GM12878 (cell line): ENCODE measurements around the gene ANTKMT. TPM values are rescaled to one million over a fixed set of nuclear protein-coding genes. Genes with fewer than 3 reads are reported as not detected.

ENCODE experiments used
- ATAC-seq: fragments of 200-7000 bp; cut with Tn5 transposase; 3 replicates; pipeline ENCODE4 v1.9.1; 2020; ENCODE audit warnings: mild to moderate bottlenecking, moderate library complexity
- BruUV-seq: library from RNA; stranded (reverse); fragments of 400-500 nt; replicated peaks from 2 replicates; lab custom pipeline; 2021; lab: Mats Ljungman, UMichigan
- CTCF ChIA-PET: fragments of 300-600 bp; sonication (Branson Sonifier 250); formaldehyde crosslinking; extraction: SDS; loops from one replicate; lab custom pipeline; 2021; ENCODE audit warnings: inconsistent platforms; lab: Yijun Ruan, JAX
- POLR2A ChIA-PET: fragments of 350-600 bp; formaldehyde crosslinking; extraction: SDS; loops from one replicate; lab custom pipeline; 2021; ENCODE audit warnings: inconsistent platforms; lab: Charles Lee
- RAD21 ChIA-PET: fragments of 300-600 bp; sonication (Branson Sonifier 250); formaldehyde crosslinking; loops from one replicate; lab custom pipeline; 2023; ENCODE audit warnings: antibody characterized with exemption; ENCODE audit not compliant: unreplicated experiment; lab: Charles Lee
- SMC1A ChIA-PET: fragments of 300-600 bp; sonication (Branson Sonifier 250); formaldehyde crosslinking; loops from one replicate; lab custom pipeline; 2023; ENCODE audit not compliant: unreplicated experiment, uncharacterized antibody; lab: Charles Lee
- DNase-seq: peaks from one replicate; pipeline ENCODE4 v3.0.0-alpha.2; 2011; ENCODE audit warnings: low read depth, low spot score
- FAIRE-seq: peaks from 3 replicates; lab custom pipeline; 2011; peaks lifted over from hg19 to GRCh38; lab: Jason Lieb, UNC
- H2AFZ ChIP-seq: 2 replicates; pipeline ENCODE4 v1.6.0; 2011; ENCODE audit warnings: low read depth, low read length, control low read depth; ENCODE audit not compliant: control insufficient read depth
- H3K27ac ChIP-seq: 2 replicates; pipeline ENCODE4 v1.5.1; 2011; ENCODE audit warnings: control low read depth; ENCODE audit not compliant: control insufficient read depth, insufficient read depth
- H3K27me3 ChIP-seq, 2 experiments: replicated peaks in 1 of 2; 2 replicates each; pipeline versions ENCODE4 v1.6.0 to v1.6.1; 2011; ENCODE audit warnings: low read length in 1 of 2; ENCODE audit not compliant: control insufficient read depth in 2 of 2, insufficient read depth in 2 of 2
- H3K36me3 ChIP-seq, 2 experiments: 2 replicates each; pipeline ENCODE4 v1.5.1; 2011; ENCODE audit warnings: low read length in 1 of 2; ENCODE audit not compliant: control insufficient read depth in 2 of 2, insufficient read depth in 2 of 2
- H3K4me1 ChIP-seq: 2 replicates; pipeline ENCODE4 v1.6.1; 2011; ENCODE audit warnings: mild to moderate bottlenecking, low read length, moderate library complexity, mixed read lengths; ENCODE audit not compliant: control insufficient read depth, insufficient read depth
- H3K4me2 ChIP-seq: 2 replicates; pipeline ENCODE4 v1.6.0; 2011; ENCODE audit warnings: control low read depth; ENCODE audit not compliant: control insufficient read depth, insufficient read depth
- H3K4me3 ChIP-seq: fragments of 200-600 bp; sonication (generic); 2 replicates; pipeline ENCODE4 v1.5.1; 2016
- H3K79me2 ChIP-seq: 2 replicates; pipeline ENCODE4 v1.6.0; 2011; ENCODE audit warnings: low read length; ENCODE audit not compliant: control insufficient read depth, insufficient read depth
- H3K9ac ChIP-seq: 2 replicates; pipeline ENCODE4 v1.8.0; 2011; ENCODE audit warnings: low read length, control low read depth, mixed read lengths; ENCODE audit not compliant: control insufficient read depth, insufficient read depth
- H3K9me3 ChIP-seq: replicated peaks from 3 replicates; pipeline ENCODE4 v1.5.1; 2011; ENCODE audit warnings: mild to moderate bottlenecking, low read length; ENCODE audit not compliant: control insufficient read depth, insufficient read depth
- H4K20me1 ChIP-seq: 2 replicates; pipeline ENCODE4 v1.6.0; 2011; ENCODE audit not compliant: control insufficient read depth, insufficient read depth
- CBFB ChIP-seq: IDR thresholded peaks from 2 replicates; pipeline ENCODE4 v1.6.1; 2016; ENCODE audit warnings: antibody characterized with exemption, low read depth
- CEBPZ ChIP-seq: fragments of 150-350 bp; IDR thresholded peaks from 2 replicates; pipeline ENCODE4 v1.6.1; 2016; ENCODE audit warnings: low read depth, low read length
- CREB1 ChIP-seq: IDR thresholded peaks from 2 replicates; pipeline ENCODE4 v1.6.1; 2012; ENCODE audit warnings: low read depth, mild to moderate bottlenecking, inconsistent platforms
- ETV6 ChIP-seq, 2 experiments: fragments of 450-650 bp in 1 of 2; IDR thresholded peaks in 1 of 2; conservative IDR thresholded peaks in 1 of 2; 2 replicates each; pipeline ENCODE4 v1.6.1; 2014; ENCODE audit warnings: antibody characterized with exemption in 1 of 2, borderline replicate concordance in 1 of 2, low read depth in 1 of 2, mild to moderate bottlenecking in 1 of 2, moderate library complexity in 1 of 2
- FOXK2 ChIP-seq: fragments of 450-650 bp; IDR thresholded peaks from 2 replicates; pipeline ENCODE4 v1.6.1; 2017; ENCODE audit warnings: mild to moderate bottlenecking, moderate library complexity
- GATAD2B ChIP-seq: fragments of 450-650 bp; conservative IDR thresholded peaks from 2 replicates; pipeline ENCODE4 v1.6.1; 2017; ENCODE audit warnings: low read depth, mild to moderate bottlenecking, moderate library complexity
- KAT2A ChIP-seq: conservative IDR thresholded peaks from 2 replicates; pipeline ENCODE4 v1.6.1; 2011; ENCODE audit warnings: low read depth, low read length; ENCODE audit not compliant: control insufficient read depth
- RAD21 ChIP-seq: IDR thresholded peaks from 2 replicates; pipeline ENCODE4 v1.6.1; 2011; ENCODE audit warnings: mild to moderate bottlenecking, low read depth, low read length, moderate library complexity; ENCODE audit not compliant: insufficient read depth
- RFX5 ChIP-seq: IDR thresholded peaks from 2 replicates; pipeline ENCODE4 v1.6.1; 2011; ENCODE audit warnings: low read depth, low read length, improper control_type of control experiment
- SUZ12 ChIP-seq: fragments of 200-600 bp; sonication (generic); IDR thresholded peaks from one replicate; pipeline ENCODE4 v1.6.1; 2018; ENCODE audit warnings: antibody characterized with exemption, mild to moderate bottlenecking; ENCODE audit not compliant: unreplicated experiment
- TCF3 ChIP-seq: IDR thresholded peaks from 2 replicates; pipeline ENCODE4 v1.6.1; 2012; ENCODE audit warnings: low read depth, mild to moderate bottlenecking, low read length, borderline replicate concordance; ENCODE audit not compliant: insufficient read depth
- TCF7 ChIP-seq: IDR thresholded peaks from 2 replicates; pipeline ENCODE4 v1.6.1; 2014; ENCODE audit warnings: antibody characterized with exemption, borderline replicate concordance
- YY1 ChIP-seq: IDR thresholded peaks from 2 replicates; pipeline ENCODE4 v1.6.1; 2011; ENCODE audit warnings: low read depth, mild to moderate bottlenecking, low read length
- WGBS: methylation state at CpG from one replicate; pipeline ENCODE4 v1.1.6; 2016; ENCODE audit warnings: low lambda C conversion rate; ENCODE audit not compliant: insufficient replicate concordance, insufficient coverage; ENCODE audit errors: missing lambda C conversion rate; 5-methylcytosine and 5-hydroxymethylcytosine counted together
- in situ Hi-C: fragments of 300-500 bp; cut with MboI; formaldehyde crosslinking; loops from 9 replicates; pipeline ENCODE4 v1.14.3; 2018; ENCODE audit warnings: mixed read lengths
- intact Hi-C: fragments of 100-400 bp; cut with micrococcal nuclease; formaldehyde crosslinking; loops from one replicate; pipeline ENCODE4 v1.14.2; 2022; ENCODE audit not compliant: unreplicated experiment
- polyA plus RNA-seq, 11 experiments: library from polyadenylated mRNA; depleted of rRNA in 4 of 11; unstranded in 6 of 11; stranded (reverse) in 5 of 11; fragments of >200 nt; fragmentation: Nextera tagmentation in 4 of 11; fragmentation: Illumina TruSeq in 1 of 11; extraction: Ambion mirVana in 4 of 11; extraction: Trizol in 1 of 11; gene quantifications; 1 replicate in 1 of 11; 2 replicates in 10 of 11; pipeline versions ENCODE4 v1.2.1 to v1.2.3, GENCODE V29; 2011 to 2016; ENCODE audit warnings: inconsistent platforms in 2 of 11, missing spikeins in 2 of 11, low read depth in 1 of 11
- total RNA-seq, 4 experiments: library from RNA; depleted of rRNA in 3 of 4; stranded (reverse); fragments of >200 nt in 3 of 4; fragmentation: Illumina TruSeq in 1 of 4; extraction: Trizol in 1 of 4; gene quantifications; 2 replicates each; pipeline versions ENCODE4 v1.2.1 to v1.2.3, GENCODE V29; 2013 to 2021

The ANTKMT gene
- total and polyA plus RNA-seq, 10 of the 15 experiments (the other 5 are each of a cell fraction or from before 2014, with no cell fraction given): 0.58 to 60.5 (median 25.8) TPM

- ChIA-PET SMC1A (no interaction called here), RAD21 (no interaction called here), CTCF (no interaction called here), POLR2A (no interaction called here)
- FAIRE-seq (no peak), DNase-seq (no peak), ATAC-seq (no peak)
- intact Hi-C loops (loop anchor here (5.0 kb wide), 1 partner anchor 45 kb away; the partner anchor contains the start of gene METTL26), in situ Hi-C loops (no loop called here)
- no peaks in the 10 kb centered on the region for H3K27me3 ChIP-seq
- TSS peak; percentile 79 for BruUV-seq
- peak overlapping the region; percentile 90 for H3K4me2 ChIP-seq
- no peak overlapping the region for H3K27ac ChIP-seq
- peaks cover 15% of the 10 kb centered on the region for H3K4me1 ChIP-seq
- no peaks in the 10 kb centered on the region for H3K9me3 ChIP-seq
- H3K36me3 ChIP-seq: peaks cover 6 to 14% of the 10 kb centered on the region in 2 experiments; a peak in 2 of 4 replicates
- H3K9ac ChIP-seq: no peak overlapping the region
- 90% methylated on average over 35 of the region's 36 CpGs for WGBS
- no peak overlapping the region for H2AFZ ChIP-seq
- peaks cover 6% of the 10 kb centered on the region; the same call in 1 of the 2 replicates for H4K20me1 ChIP-seq
- no peak for TF ChIP-seq RFX5
- no peak for TF ChIP-seq KAT2A
- no peak for TF ChIP-seq CREB1
- no peak for TF ChIP-seq TCF7
- no peak for TF ChIP-seq FOXK2
- TF ChIP-seq RAD21: no peak
- no peak for TF ChIP-seq YY1
- TF ChIP-seq SUZ12: no peak
- TF ChIP-seq ETV6 (conservative IDR thresholded peaks at IDR 0.05 in 1 of 2, IDR thresholded peaks at IDR 0.05 in 1 of 2; ENCODE audit: borderline replicate concordance in 1 of 2, low read depth in 1 of 2): no peak
- TF ChIP-seq TCF3: no peak
- TF ChIP-seq GATAD2B: no peak
- TF ChIP-seq CBFB: no peak
- no peak for TF ChIP-seq CEBPZ
- TF ChIP-seq, all 136 proteins: peak for 0
- Histone ChIP-seq H3K79me2 (peaks cover 24% of the 10 kb centered on the region), H3K4me3 (peak overlapping the region; percentile 67)
Measured at GRCh38 chr16:682493-683395, 38.2 kb upstream of the ANTKMT start.
